Body of pancreas (tissue), 4 donors: Measurements from ENCODE around the gene COL6A3.

Source experiments
- POLR2A ChIP-seq, 3 donors: fragments of 450-650 bp; IDR thresholded peaks; one replicate each; pipeline ENCODE4 v1.6.1; 2016; ENCODE audit warnings: antibody characterized with exemption in 3 of 3, mild to moderate bottlenecking in 2 of 3
- TF ChIP-seq, protein P1 (sequence below), 7 experiments: fragments of 450-650 bp in 4 of 7; fragments of 200-600 bp in 3 of 7; sonication (generic) in 3 of 7; IDR thresholded peaks; one replicate each; pipeline ENCODE4 v1.5.1; 2016 to 2019; ENCODE audit warnings: antibody characterized with exemption in 7 of 7

- TF ChIP-seq, protein P1, sequence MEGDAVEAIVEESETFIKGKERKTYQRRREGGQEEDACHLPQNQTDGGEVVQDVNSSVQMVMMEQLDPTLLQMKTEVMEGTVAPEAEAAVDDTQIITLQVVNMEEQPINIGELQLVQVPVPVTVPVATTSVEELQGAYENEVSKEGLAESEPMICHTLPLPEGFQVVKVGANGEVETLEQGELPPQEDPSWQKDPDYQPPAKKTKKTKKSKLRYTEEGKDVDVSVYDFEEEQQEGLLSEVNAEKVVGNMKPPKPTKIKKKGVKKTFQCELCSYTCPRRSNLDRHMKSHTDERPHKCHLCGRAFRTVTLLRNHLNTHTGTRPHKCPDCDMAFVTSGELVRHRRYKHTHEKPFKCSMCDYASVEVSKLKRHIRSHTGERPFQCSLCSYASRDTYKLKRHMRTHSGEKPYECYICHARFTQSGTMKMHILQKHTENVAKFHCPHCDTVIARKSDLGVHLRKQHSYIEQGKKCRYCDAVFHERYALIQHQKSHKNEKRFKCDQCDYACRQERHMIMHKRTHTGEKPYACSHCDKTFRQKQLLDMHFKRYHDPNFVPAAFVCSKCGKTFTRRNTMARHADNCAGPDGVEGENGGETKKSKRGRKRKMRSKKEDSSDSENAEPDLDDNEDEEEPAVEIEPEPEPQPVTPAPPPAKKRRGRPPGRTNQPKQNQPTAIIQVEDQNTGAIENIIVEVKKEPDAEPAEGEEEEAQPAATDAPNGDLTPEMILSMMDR (IDR thresholded peaks at IDR 0.05), result no peak
- TF ChIP-seq POLR2A (IDR thresholded peaks at IDR 0.05), result no peak
These were observed 20.4 kb downstream of the COL6A3 start for GRCh38 chr2:237393523-237393922.
